B cell (primary cell): ENCODE data around the gene MYT1. TPM values are rescaled to one million over a fixed set of nuclear protein-coding genes. Genes with fewer than 3 reads are reported as not detected.

Source experiments
- ATAC-seq: fragments of 200-7000 bp; cut with Tn5 transposase; one replicate; pipeline ENCODE4 v1.10.0; 2021; ENCODE audit warnings: low read depth, mild to moderate bottlenecking, moderate number of reproducible peaks, moderate library complexity
- CTCF ChIA-PET: fragments of 350-600 bp; sonication (Branson Sonifier 250); formaldehyde crosslinking; loops from one replicate; lab custom pipeline; 2021; ENCODE audit warnings: antibody characterized with exemption, inconsistent platforms; lab: Charles Lee
- POLR2A ChIA-PET: fragments of 350-600 bp; sonication (Branson Sonifier 250); formaldehyde crosslinking; loops from one replicate; lab custom pipeline; 2021; ENCODE audit warnings: antibody characterized with exemption; lab: Charles Lee
- DNase-seq: peaks from one replicate; pipeline ENCODE4 v3.0.0; 2013
- H2AFZ ChIP-seq: 2 replicates; pipeline ENCODE4 v1.6.1; 2012; ENCODE audit warnings: mild to moderate bottlenecking, low read depth, low read length; ENCODE audit not compliant: insufficient read depth, poor library complexity, severe bottlenecking
- H3K27ac ChIP-seq, 2 donors: 1 replicate in 1 of 2; 2 replicates in 1 of 2; pipeline ENCODE4 v1.5.1; 2012 to 2013; ENCODE audit warnings: low read length in 2 of 2, mild to moderate bottlenecking in 2 of 2, moderate library complexity in 1 of 2
- H3K27me3 ChIP-seq, 4 experiments: fragments of 200-600 bp in 1 of 4; sonication (generic) in 1 of 4; replicated peaks in 1 of 4; 1 replicate in 2 of 4; 2 replicates in 2 of 4; pipeline versions ENCODE4 v1.6.1 to v1.7.0; 2013 to 2016; ENCODE audit warnings: low read length in 3 of 4, mild to moderate bottlenecking in 2 of 4, mixed read lengths in 1 of 4, moderate library complexity in 1 of 4; ENCODE audit not compliant: insufficient read depth in 4 of 4, control insufficient read depth in 3 of 4; ENCODE audit errors: control extremely low read depth in 1 of 4
- H3K36me3 ChIP-seq, 2 experiments: replicated peaks in 1 of 2; 1 replicate in 1 of 2; 2 replicates in 1 of 2; pipeline versions ENCODE4 v1.6.1 to v1.7.1; 2013; ENCODE audit warnings: low read length in 1 of 2; ENCODE audit not compliant: insufficient read depth in 2 of 2, control insufficient read depth in 1 of 2; ENCODE audit errors: control extremely low read depth in 1 of 2, extremely low read depth in 1 of 2
- H3K4me1 ChIP-seq, 2 donors: fragments of 200-600 bp in 1 of 2; sonication (generic) in 1 of 2; 1 replicate in 1 of 2; 2 replicates in 1 of 2; pipeline versions ENCODE4 v1.5.1 to v1.6.1; 2013 to 2017; ENCODE audit warnings: low read length in 2 of 2; ENCODE audit not compliant: control insufficient read depth in 2 of 2, insufficient read depth in 2 of 2
- H3K4me2 ChIP-seq: replicated peaks from 2 replicates; pipeline ENCODE3; 2012; ENCODE audit warnings: mild to moderate bottlenecking, low read depth, low read length; ENCODE audit not compliant: poor library complexity, severe bottlenecking
- H3K4me3 ChIP-seq, 5 experiments: fragments of 200-600 bp in 1 of 5; sonication (generic) in 1 of 5; 1 replicate in 3 of 5; 2 replicates in 2 of 5; pipeline versions ENCODE4 v1.5.1 to v1.7.0; 2011 to 2016; ENCODE audit warnings: low read length in 4 of 5, mild to moderate bottlenecking in 4 of 5, low read depth in 2 of 5, control low read depth in 1 of 5, moderate library complexity in 1 of 5; ENCODE audit not compliant: insufficient read depth in 1 of 5; ENCODE audit errors: control extremely low read depth in 1 of 5, extremely low read depth in 1 of 5
- H3K79me2 ChIP-seq: fragments of 200-600 bp; sonication (generic); one replicate; pipeline ENCODE4 v1.6.0; 2016; ENCODE audit warnings: low read length; ENCODE audit not compliant: control insufficient read depth, insufficient read depth
- H3K9ac ChIP-seq: fragments of 200-600 bp; sonication (generic); 2 replicates; pipeline ENCODE4 v1.6.1; 2017; ENCODE audit warnings: mild to moderate bottlenecking, low read length, moderate library complexity
- H3K9me3 ChIP-seq, 3 donors: one replicate each; pipeline versions ENCODE4 v1.6.1 to v1.7.1; 2013; ENCODE audit warnings: low read length in 2 of 3; ENCODE audit not compliant: control insufficient read depth in 2 of 3, insufficient read depth in 1 of 3; ENCODE audit errors: control extremely low read depth in 1 of 3
- H4K20me1 ChIP-seq: 2 replicates; pipeline ENCODE4 v1.6.0; 2012; ENCODE audit warnings: mild to moderate bottlenecking, low read length; ENCODE audit not compliant: insufficient read depth, control insufficient read depth, poor library complexity, severe bottlenecking
- H3K27ac Mint-ChIP-seq: one replicate; pipeline ENCODE4 v1.8.0; 2021; ENCODE audit warnings: mixed read lengths
- H3K27me3 Mint-ChIP-seq: one replicate; pipeline ENCODE4 v1.8.0; 2021; ENCODE audit warnings: mixed read lengths
- H3K4me1 Mint-ChIP-seq: one replicate; pipeline ENCODE4 v1.8.0; 2021; ENCODE audit warnings: mixed read lengths
- H3K4me3 Mint-ChIP-seq: one replicate; pipeline ENCODE4 v1.8.0; 2021; ENCODE audit warnings: mixed read lengths
- H3K9me3 Mint-ChIP-seq: one replicate; pipeline ENCODE4 v1.8.0; 2022; ENCODE audit warnings: mixed read lengths; ENCODE audit not compliant: insufficient read depth
- EZH2 ChIP-seq: IDR thresholded peaks from 2 replicates; pipeline ENCODE4 v1.6.1; 2012; ENCODE audit warnings: borderline replicate concordance, low read depth, mild to moderate bottlenecking, moderate library complexity, low read length; ENCODE audit not compliant: insufficient read depth, poor library complexity, severe bottlenecking
- WGBS: methylation state at CpG from one replicate; pipeline ENCODE4 v1.1.5; 2013; ENCODE audit warnings: missing lambda C conversion rate; ENCODE audit not compliant: insufficient coverage; 5-methylcytosine and 5-hydroxymethylcytosine counted together
- intact Hi-C: fragments of 100-400 bp; cut with micrococcal nuclease; formaldehyde crosslinking; loops from one replicate; pipeline ENCODE4 v1.10.0; 2022
- polyA plus RNA-seq: library from polyadenylated mRNA; depleted of rRNA; stranded (reverse); fragments of >200 nt; gene quantifications from 2 replicates; pipeline ENCODE4 v1.2.3, GENCODE V29; 2012
- total RNA-seq, 2 donors: library from RNA; stranded (reverse); fragments of 120-200 nt in 1 of 2; gene quantifications; 1 replicate in 1 of 2; 2 replicates in 1 of 2; pipeline versions ENCODE4 v1.2.3 to v1.2.4, GENCODE V29; 2013 to 2022
- TF ChIP-seq, protein P1 (sequence below): fragments of 200-600 bp; IDR thresholded peaks from one replicate; pipeline ENCODE4 v1.8.0; 2022; ENCODE audit warnings: antibody characterized with exemption, mild to moderate bottlenecking

Gene MYT1
- total and polyA plus RNA-seq, 2 donors (not counting 1 experiment from before 2014, with no cell fraction given): 0.49 to 42.2 TPM

DNA sequence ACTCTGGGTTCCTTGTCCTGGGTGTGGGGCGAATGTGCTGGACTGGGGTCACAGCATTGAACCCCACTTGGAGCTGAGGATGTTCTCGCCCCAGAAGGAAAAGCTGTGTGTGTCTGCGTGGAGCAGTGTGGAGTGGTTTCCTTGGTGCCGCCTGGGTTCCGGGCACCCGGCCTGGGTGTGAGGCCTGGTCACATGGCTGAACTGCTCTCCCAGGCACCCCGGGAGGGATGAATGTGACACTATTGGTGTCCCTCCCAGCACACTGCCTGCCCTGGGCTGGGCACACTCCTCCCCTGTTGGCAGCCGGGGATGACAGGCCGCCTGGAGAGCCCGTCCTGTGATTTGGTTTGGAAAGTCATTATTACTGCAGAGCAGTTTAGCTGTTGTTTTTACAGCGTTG lies 12.3 kb downstream of the MYT1 start:
- H3K27me3 Mint-ChIP-seq: peaks cover 20% of the 10 kb centered on the region
- WGBS: 69% methylated on average over 7 of the region's 11 CpGs
- DNase-seq: no peak
- Histone ChIP-seq H3K27me3 (peaks cover 0 to 4% (median 0%) of the 10 kb centered on the region in 4 experiments), H3K36me3 (no peaks in the 10 kb centered on the region), H3K79me2 (no peaks in the 10 kb centered on the region), H3K4me3 (no peak overlapping the region), H2AFZ (no peak overlapping the region), H3K27ac (no peak overlapping the region), H3K4me2 (no peak overlapping the region), H3K9me3 (peaks cover 0 to 10% (median 0%) of the 10 kb centered on the region in 3 donors), H3K9ac (no peak overlapping the region), H4K20me1 (no peaks in the 10 kb centered on the region), H3K4me1 (no peaks in the 10 kb centered on the region)
- no peak for ATAC-seq
- H3K27ac Mint-ChIP-seq: no peak overlapping the region
- POLR2A ChIA-PET: no interaction called here
- intact Hi-C loops: no loop called here
- H3K4me3 Mint-ChIP-seq: no peak overlapping the region
- CTCF ChIA-PET: no interaction called here
- H3K9me3 Mint-ChIP-seq: peaks cover 4% of the 10 kb centered on the region
- no peaks in the 10 kb centered on the region for H3K4me1 Mint-ChIP-seq
- no peak for TF ChIP-seq EZH2
- TF ChIP-seq, protein P1, sequence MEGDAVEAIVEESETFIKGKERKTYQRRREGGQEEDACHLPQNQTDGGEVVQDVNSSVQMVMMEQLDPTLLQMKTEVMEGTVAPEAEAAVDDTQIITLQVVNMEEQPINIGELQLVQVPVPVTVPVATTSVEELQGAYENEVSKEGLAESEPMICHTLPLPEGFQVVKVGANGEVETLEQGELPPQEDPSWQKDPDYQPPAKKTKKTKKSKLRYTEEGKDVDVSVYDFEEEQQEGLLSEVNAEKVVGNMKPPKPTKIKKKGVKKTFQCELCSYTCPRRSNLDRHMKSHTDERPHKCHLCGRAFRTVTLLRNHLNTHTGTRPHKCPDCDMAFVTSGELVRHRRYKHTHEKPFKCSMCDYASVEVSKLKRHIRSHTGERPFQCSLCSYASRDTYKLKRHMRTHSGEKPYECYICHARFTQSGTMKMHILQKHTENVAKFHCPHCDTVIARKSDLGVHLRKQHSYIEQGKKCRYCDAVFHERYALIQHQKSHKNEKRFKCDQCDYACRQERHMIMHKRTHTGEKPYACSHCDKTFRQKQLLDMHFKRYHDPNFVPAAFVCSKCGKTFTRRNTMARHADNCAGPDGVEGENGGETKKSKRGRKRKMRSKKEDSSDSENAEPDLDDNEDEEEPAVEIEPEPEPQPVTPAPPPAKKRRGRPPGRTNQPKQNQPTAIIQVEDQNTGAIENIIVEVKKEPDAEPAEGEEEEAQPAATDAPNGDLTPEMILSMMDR: no peak

DNA sequence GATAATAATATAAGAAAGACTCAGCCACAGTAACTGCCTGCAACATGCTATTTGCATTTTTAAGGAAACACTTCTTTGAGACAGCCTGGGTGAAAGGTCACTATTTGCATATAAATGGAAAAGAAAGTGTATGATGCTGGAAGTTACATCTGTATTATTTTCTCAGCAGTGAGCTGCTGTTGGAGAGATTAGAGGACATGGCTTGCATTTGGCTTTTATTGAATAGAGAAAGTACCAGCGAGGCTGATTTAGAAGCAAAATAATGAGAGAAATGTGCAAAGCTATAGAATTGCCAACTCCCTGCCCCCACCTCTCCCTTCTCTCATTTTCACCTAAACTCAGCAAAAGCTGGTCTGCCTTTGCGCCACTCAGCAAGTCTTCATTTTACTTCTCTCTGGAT lies 12.7 kb downstream of the MYT1 start:
- no peak overlapping the region for H3K9ac ChIP-seq
- Mint-ChIP-seq H3K27ac (no peak overlapping the region), H3K9me3 (peaks cover 4% of the 10 kb centered on the region), H3K27me3 (peaks cover 23% of the 10 kb centered on the region), H3K4me1 (no peaks in the 10 kb centered on the region), H3K4me3 (no peak overlapping the region)
- ChIA-PET CTCF (no interaction called here), POLR2A (no interaction called here)
- peaks cover 0 to 10% (median 0%) of the 10 kb centered on the region in 3 donors for H3K9me3 ChIP-seq
- peaks cover 0 to 4% (median 0%) of the 10 kb centered on the region in 4 experiments for H3K27me3 ChIP-seq
- DNase-seq (no peak), ATAC-seq (no peak)
- H3K36me3 ChIP-seq: no peaks in the 10 kb centered on the region
- no peak overlapping the region for H3K4me3 ChIP-seq
- H3K27ac ChIP-seq: no peak overlapping the region
- intact Hi-C loops: no loop called here
- TF ChIP-seq, protein P1: no peak
- TF ChIP-seq EZH2: no peak
- H3K79me2 ChIP-seq: no peaks in the 10 kb centered on the region
- no peak overlapping the region for H2AFZ ChIP-seq
- no peaks in the 10 kb centered on the region for H4K20me1 ChIP-seq
- H3K4me2 ChIP-seq: no peak overlapping the region
- WGBS: no CpG with 5 or more reads among the region's 2 CpGs
- H3K4me1 ChIP-seq: no peaks in the 10 kb centered on the region
